ENCODE results near the gene SCART1. TPM values are rescaled to one million over a fixed set of nuclear protein-coding genes. Genes with fewer than 3 reads are reported as not detected.

The SCART1 gene
- total and polyA plus RNA-seq, 2 of the 4 experiments (the other 2 are of a cell fraction): 0.54 to 2.1 TPM

- DNase-seq (no peak), ATAC-seq (ENCODE audit: low read depth) (no peak)
- H2AK9ac ChIP-seq (replicated peaks; ENCODE audit: low read depth, low read length, poor library complexity): no peak overlapping the region
- H3K4me2 ChIP-seq (ENCODE audit: low read depth, low read length): no peak overlapping the region
- no peak overlapping the region for H3K23ac ChIP-seq (ENCODE audit: low read depth, low read length)
- no peak overlapping the region for H2BK15ac ChIP-seq (ENCODE audit: low read depth, low read length)
- no peaks in the 10 kb centered on the region for H3K36me3 ChIP-seq (ENCODE audit: control insufficient read depth, insufficient read depth, low read length)
- H3K9me1 ChIP-seq (ENCODE audit: insufficient read depth, low read length): no peaks in the 10 kb centered on the region
- H3K18ac ChIP-seq (ENCODE audit: low read depth, low read length): no peak overlapping the region
- no peak overlapping the region for H2BK5ac ChIP-seq (ENCODE audit: low read depth, low read length, poor library complexity, severe bottlenecking)
- H2BK120ac ChIP-seq (ENCODE audit: low read depth, low read length): no peak overlapping the region
- CTCF ChIA-PET: no interaction called here
- POLR2A ChIA-PET (ENCODE audit: unreplicated experiment): no interaction called here
- no peak overlapping the region for H2AFZ ChIP-seq (replicated peaks; ENCODE audit: low read length, poor library complexity)
- no peaks in the 10 kb centered on the region for H3K27me3 ChIP-seq (ENCODE audit: control insufficient read depth, insufficient read depth, low read length)
- intact Hi-C loops (cut with micrococcal nuclease) (no loop called here), in situ Hi-C loops (cut with MboI; ENCODE audit: low sequenced_read_pairs) (no loop called here), dilution Hi-C loops (cut with HindIII; ENCODE audit: low sequenced_read_pairs, unreplicated experiment) (no loop called here)
- no peak overlapping the region for H3K4me3 ChIP-seq (ENCODE audit: insufficient read depth, low read depth, low read length)
- no peak overlapping the region for H3K4ac ChIP-seq (ENCODE audit: low read depth, low read length)
- no peak overlapping the region for H2BK20ac ChIP-seq (ENCODE audit: low read depth, low read length)
- H4K91ac ChIP-seq (ENCODE audit: insufficient read depth, low read depth, low read length): no peak overlapping the region
- no peaks in the 10 kb centered on the region for H3K4me1 ChIP-seq (ENCODE audit: control insufficient read depth, insufficient read depth, low read length)
- H3K56ac ChIP-seq (ENCODE audit: extremely low read depth, insufficient read depth, low read length): no peak overlapping the region
- no peak overlapping the region for H4K5ac ChIP-seq (ENCODE audit: low read depth, low read length)
- no peak overlapping the region for H4K8ac ChIP-seq (ENCODE audit: low read depth in 2 of 2, low read length in 2 of 2)
- H3K27ac ChIP-seq (ENCODE audit: insufficient read depth, low read length): no peak overlapping the region
- TF ChIP-seq FOS (IDR thresholded peaks at IDR 0.05; ENCODE audit: low read depth, low read length) (no peak), CEBPB (IDR thresholded peaks at IDR 0.05; ENCODE audit: low read depth, low read length) (no peak), MAFK (IDR thresholded peaks at IDR 0.05; ENCODE audit: low read depth, low read length) (no peak), MXI1 (IDR thresholded peaks at IDR 0.05; ENCODE audit: borderline replicate concordance, low read depth, low read length) (no peak), MAZ (IDR thresholded peaks at IDR 0.05; ENCODE audit: borderline replicate concordance, low read depth, low read length) (no peak)
- H3K14ac ChIP-seq (replicated peaks; ENCODE audit: low read depth, low read length): no peak overlapping the region
- 0 out of 2 replicates have a peak, but pooled peaks cover 3% of the 10 kb centered on the region for H3K9me3 ChIP-seq (ENCODE audit: control insufficient read depth, insufficient read depth, low read length)
- no TSS peak for BruUV-seq (replicated peaks)
- H3K9ac ChIP-seq (ENCODE audit: low read depth, low read length): no peak overlapping the region
- no peaks in the 10 kb centered on the region for H3K79me1 ChIP-seq (ENCODE audit: low read depth in 1 of 2, low read length in 2 of 2)
- no peak overlapping the region for H2AK5ac ChIP-seq (ENCODE audit: low read depth, low read length)
- H4K20me1 ChIP-seq (ENCODE audit: insufficient read depth, low read length): no peaks in the 10 kb centered on the region
Measured at GRCh38 chr10:133487085-133487484, 33.3 kb downstream of the SCART1 start.
